Stimulated activated CD8-positive, alpha-beta memory T cell treated with anti-CD3 and anti-CD28 coated beads, Interleukin-7, amount 100 ng/mL, for 48 hours (primary cell): ENCODE measurements around the gene C1orf185.
"Not testable (repeated sequence)": the region's sequence is repeated elsewhere in the genome, so short reads cannot be mapped to it uniquely, and the experiment has no call there.

Source experiments
- DNase-seq, 2 donors: peaks; one replicate each; pipeline ENCODE4 v3.0.0-alpha.2; 2020; ENCODE audit warnings: low read depth in 1 of 2; ENCODE audit errors: extremely low read depth in 1 of 2

C1orf185 gene

GRCh38 chr1:51133045-51133444 is 31.0 kb downstream of the C1orf185 start:
- no peak for DNase-seq

GRCh38 chr1:51137696-51138095 is 35.7 kb downstream of the C1orf185 start:
- not testable (repeated sequence) for DNase-seq

GRCh38 chr1:51139474-51139873 is 37.4 kb downstream of the C1orf185 start:
- no peak for DNase-seq

GRCh38 chr1:51147394-51147793 is 45.4 kb downstream of the C1orf185 start:
- DNase-seq = no peak

- no peak for DNase-seq
Measured at GRCh38 chr1:51154776-51155175, 52.7 kb downstream of the C1orf185 start.

GRCh38 chr1:51156752-51157151 is 54.7 kb downstream of the C1orf185 start:
- DNase-seq = no peak

GRCh38 chr1:51157395-51157794 is 55.4 kb downstream of the C1orf185 start:
- no peak for DNase-seq

- no peak for DNase-seq
Measured at GRCh38 chr1:51158263-51158662, 56.2 kb downstream of the C1orf185 start.

- DNase-seq = not testable (repeated sequence)
Measured at GRCh38 chr1:51162560-51162959, 60.5 kb downstream of the C1orf185 start.

GRCh38 chr1:51165540-51165939 is 63.5 kb downstream of the C1orf185 start:
- DNase-seq = no peak

- DNase-seq = no peak
Measured at GRCh38 chr1:51168266-51168845, 66.3 kb downstream of the C1orf185 start.

GRCh38 chr1:51168936-51169335 is 66.9 kb downstream of the C1orf185 start:
- no peak for DNase-seq

- DNase-seq = no peak
Measured at GRCh38 chr1:51170342-51170741, 68.3 kb downstream of the C1orf185 start.

GRCh38 chr1:51172811-51173210 is 70.8 kb downstream of the C1orf185 start:
- no peak for DNase-seq

GRCh38 chr1:51175278-51175677 is 73.2 kb downstream of the C1orf185 start:
- DNase-seq = no peak

GRCh38 chr1:51177988-51178387 is 76.0 kb downstream of the C1orf185 start:
- not testable (repeated sequence) for DNase-seq

- DNase-seq = no peak
Measured at GRCh38 chr1:51188230-51188629, 86.2 kb downstream of the C1orf185 start.

GRCh38 chr1:51189421-51190073 is 87.5 kb downstream of the C1orf185 start:
- DNase-seq = no peak

GRCh38 chr1:51190961-51191360 is 88.9 kb downstream of the C1orf185 start:
- DNase-seq = no peak

- DNase-seq = peak in 1 of 2 donors; percentile 44
Measured at GRCh38 chr1:51192213-51192843, 90.3 kb downstream of the C1orf185 start.

GRCh38 chr1:51193564-51193963 is 91.5 kb downstream of the C1orf185 start:
- no peak for DNase-seq
